Common myeloid progenitor, CD34-positive (primary cell): ENCODE data around the gene MYF5.

Experiments
- CTCF ChIA-PET: fragments of 350-600 bp; sonication (Branson Sonifier 250); formaldehyde crosslinking; loops from one replicate; lab custom pipeline; 2021; ENCODE audit warnings: antibody characterized with exemption; lab: Charles Lee
- POLR2A ChIA-PET: fragments of 350-600 bp; sonication (Branson Sonifier 250); formaldehyde crosslinking; loops from one replicate; lab custom pipeline; 2021; ENCODE audit warnings: antibody characterized with exemption; lab: Charles Lee
- DNase-seq, 3 donors: peaks; one replicate each; pipeline versions ENCODE4 v3.0.0 to v3.0.0-alpha.2; 2013
- H3K27ac ChIP-seq, 2 experiments: 1 replicate in 1 of 2; 2 replicates in 1 of 2; pipeline ENCODE4 v1.7.0; 2013; ENCODE audit warnings: inconsistent platforms in 2 of 2, low read length in 2 of 2, mild to moderate bottlenecking in 2 of 2, low read depth in 1 of 2, moderate library complexity in 1 of 2; ENCODE audit not compliant: severe bottlenecking in 2 of 2, insufficient read depth in 1 of 2, poor library complexity in 1 of 2
- H3K27me3 ChIP-seq, 5 experiments: replicated peaks in 2 of 5; 1 replicate in 3 of 5; 2 replicates in 2 of 5; pipeline versions ENCODE4 v1.6.1 to v1.7.0; 2013; ENCODE audit warnings: low read length in 4 of 5, mild to moderate bottlenecking in 2 of 5, moderate library complexity in 2 of 5, inconsistent platforms in 1 of 5; ENCODE audit not compliant: insufficient read depth in 5 of 5, control insufficient read depth in 4 of 5
- H3K36me3 ChIP-seq, 4 experiments: 1 replicate in 2 of 4; 2 replicates in 2 of 4; pipeline versions ENCODE4 v1.6.1 to v1.7.0; 2013; ENCODE audit warnings: low read length in 3 of 4, control low read depth in 1 of 4, mild to moderate bottlenecking in 1 of 4; ENCODE audit not compliant: control insufficient read depth in 4 of 4, insufficient read depth in 4 of 4
- H3K4me1 ChIP-seq, 4 experiments: 1 replicate in 3 of 4; 2 replicates in 1 of 4; pipeline versions ENCODE4 v1.6.1 to v1.7.1; 2013; ENCODE audit warnings: low read length in 3 of 4, mild to moderate bottlenecking in 3 of 4, control low read depth in 1 of 4, inconsistent platforms in 1 of 4, moderate library complexity in 1 of 4; ENCODE audit not compliant: control insufficient read depth in 4 of 4, insufficient read depth in 4 of 4; ENCODE audit errors: control extremely low read depth in 1 of 4
- H3K4me3 ChIP-seq, 7 experiments: 1 replicate in 4 of 7; 2 replicates in 3 of 7; pipeline versions ENCODE4 v1.5.1 to v1.7.0; 2013; ENCODE audit warnings: mild to moderate bottlenecking in 7 of 7, low read length in 6 of 7, moderate library complexity in 6 of 7, inconsistent platforms in 2 of 7, low read depth in 2 of 7, control low read depth in 1 of 7; ENCODE audit not compliant: insufficient read depth in 4 of 7, control insufficient read depth in 1 of 7; ENCODE audit errors: extremely low read depth in 1 of 7
- H3K9me3 ChIP-seq, 5 experiments: 1 replicate in 4 of 5; 2 replicates in 1 of 5; pipeline versions ENCODE4 v1.6.1 to v1.7.1; 2013; ENCODE audit warnings: low read length in 4 of 5, mild to moderate bottlenecking in 2 of 5, inconsistent platforms in 1 of 5, low read depth in 1 of 5, moderate library complexity in 1 of 5; ENCODE audit not compliant: control insufficient read depth in 4 of 5, insufficient read depth in 2 of 5; ENCODE audit errors: control extremely low read depth in 1 of 5
- WGBS: methylation state at CpG from one replicate; pipeline ENCODE4 v1.1.5; 2013; ENCODE audit not compliant: insufficient coverage; 5-methylcytosine and 5-hydroxymethylcytosine counted together

MYF5 gene

GRCh38 chr12:80721326-80721725 is 4.6 kb downstream of the MYF5 start:
- Histone ChIP-seq H3K4me3 (no peak overlapping the region), H3K27me3 (peaks cover 12 to 33% (median 30%) of the 10 kb centered on the region in 5 experiments), H3K36me3 (no peaks in the 10 kb centered on the region), H3K9me3 (peaks cover 0 to 4% (median 2%) of the 10 kb centered on the region in 5 experiments), H3K4me1 (no peaks in the 10 kb centered on the region), H3K27ac (no peak overlapping the region)
- 54% methylated on average over 3 of the region's 3 CpGs for WGBS
- no peak for DNase-seq
- CTCF ChIA-PET, result no interaction called here
- POLR2A ChIA-PET, result no interaction called here

DNA sequence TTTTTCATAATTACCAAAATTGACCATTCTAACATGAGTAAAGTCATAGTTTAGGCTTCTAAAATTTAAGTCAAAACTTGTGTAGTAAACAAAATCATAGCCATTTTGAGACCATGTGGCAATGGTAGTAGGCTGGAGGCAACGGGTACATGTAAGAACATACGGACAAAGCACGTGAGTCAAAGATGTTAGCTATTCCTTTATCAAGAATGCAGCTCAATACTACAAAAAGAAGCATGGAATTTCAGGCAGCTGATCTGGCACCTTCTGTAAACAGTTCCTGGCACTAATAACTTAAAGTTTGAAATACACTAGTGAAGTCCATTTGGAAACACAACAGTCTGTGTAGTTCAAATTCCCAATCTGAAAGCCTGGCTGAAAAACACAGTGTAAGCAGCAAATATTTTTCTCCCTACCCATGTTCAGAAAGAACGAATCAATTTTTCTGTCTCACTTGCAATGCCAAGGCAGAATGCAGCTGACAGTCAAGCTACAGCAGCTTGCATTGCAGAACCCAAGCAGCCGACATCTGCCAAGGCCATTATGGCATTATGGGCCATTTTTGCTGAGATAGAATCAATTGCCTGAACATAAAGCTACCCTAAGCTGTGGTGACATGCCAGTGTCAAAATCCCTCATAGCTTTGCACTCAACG is 29.3 kb downstream of the MYF5 start:
- WGBS, result 72% methylated on average over 5 of the region's 6 CpGs
- CTCF ChIA-PET, result interaction anchor here (1.0 kb wide), 1 partner anchor 332 kb away, joined by 3 read pairs; no protein-coding TSS in a partner anchor
- Histone ChIP-seq H3K4me1 (no peaks in the 10 kb centered on the region), H3K36me3 (no peaks in the 10 kb centered on the region), H3K4me3 (no peak overlapping the region), H3K27ac (no peak overlapping the region), H3K9me3 (no peaks in the 10 kb centered on the region), H3K27me3 (peaks cover 0 to 8% (median 2%) of the 10 kb centered on the region in 5 experiments)
- POLR2A ChIA-PET, result interaction anchor here (0.6 kb wide), 1 partner anchor 201 kb away, joined by 3 read pairs; no protein-coding TSS in a partner anchor
- DNase-seq, result no peak

DNA sequence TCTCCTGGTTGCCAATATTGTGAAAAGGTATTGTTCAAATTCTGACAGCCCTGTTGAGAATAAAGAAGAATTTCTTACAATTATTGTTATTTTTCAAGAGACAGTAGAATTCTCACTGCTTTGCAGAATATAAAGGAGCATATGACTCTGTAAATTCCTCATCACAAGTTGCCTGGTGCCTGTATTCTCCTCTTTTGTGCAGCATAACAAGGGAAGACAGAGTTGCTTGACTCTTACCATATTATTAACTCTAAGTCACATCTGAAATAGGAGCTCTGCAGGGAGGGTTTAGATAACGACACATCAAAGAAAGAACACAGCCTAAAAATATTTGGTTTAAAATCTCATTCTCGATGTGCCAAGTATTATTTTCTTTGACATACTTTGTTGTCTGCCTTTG is 31.1 kb downstream of the MYF5 start:
- Histone ChIP-seq H3K4me3 (no peak overlapping the region), H3K4me1 (no peaks in the 10 kb centered on the region), H3K27ac (no peak overlapping the region), H3K36me3 (no peaks in the 10 kb centered on the region), H3K9me3 (no peaks in the 10 kb centered on the region), H3K27me3 (peaks cover 0 to 6% (median 2%) of the 10 kb centered on the region in 5 experiments)
- no CpG with 5 or more reads among the region's 2 CpGs for WGBS
- DNase-seq, result no peak
- CTCF ChIA-PET, result no interaction called here
- POLR2A ChIA-PET, result no interaction called here

DNA sequence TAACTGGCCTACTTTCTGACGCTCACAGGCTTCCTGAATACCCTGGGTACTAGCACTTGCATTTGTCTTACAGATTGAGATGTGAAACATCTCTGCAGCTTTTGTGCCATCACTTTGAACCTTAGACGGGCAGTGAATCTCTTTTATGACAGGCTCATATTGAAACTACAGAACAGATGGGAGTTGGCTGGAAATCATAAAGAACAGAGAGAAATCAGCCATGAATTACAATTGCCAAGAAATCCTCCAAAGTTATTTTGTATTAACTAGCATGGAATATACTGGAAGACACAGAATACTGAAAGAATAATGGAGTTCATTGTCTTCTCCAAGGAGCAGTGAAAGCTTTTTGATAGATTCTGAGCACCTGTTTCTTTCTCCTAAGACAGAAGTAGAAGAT is 32.7 kb downstream of the MYF5 start:
- peaks cover 0 to 6% (median 0%) of the 10 kb centered on the region in 5 experiments for H3K27me3 ChIP-seq
- 77% methylated on average over 2 of the region's 2 CpGs for WGBS
- DNase-seq, result no peak
- no peak overlapping the region for H3K27ac ChIP-seq
- H3K9me3 ChIP-seq, result no peaks in the 10 kb centered on the region
- no peak overlapping the region for H3K4me3 ChIP-seq
- POLR2A ChIA-PET, result no interaction called here
- H3K36me3 ChIP-seq, result no peaks in the 10 kb centered on the region
- no peaks in the 10 kb centered on the region for H3K4me1 ChIP-seq
- CTCF ChIA-PET, result no interaction called here

- DNase-seq, result no peak
- Histone ChIP-seq H3K4me3 (no peak overlapping the region), H3K36me3 (no peaks in the 10 kb centered on the region), H3K27ac (no peak overlapping the region), H3K27me3 (no peaks in the 10 kb centered on the region), H3K9me3 (no peaks in the 10 kb centered on the region), H3K4me1 (no peaks in the 10 kb centered on the region)
- ChIA-PET POLR2A (no interaction called here), CTCF (no interaction called here)
Measured at GRCh38 chr12:80752464-80752863, 35.8 kb downstream of the MYF5 start.

- H3K36me3 ChIP-seq, result no peaks in the 10 kb centered on the region
- no peaks in the 10 kb centered on the region for H3K9me3 ChIP-seq
- no peak overlapping the region for H3K27ac ChIP-seq
- H3K27me3 ChIP-seq, result no peaks in the 10 kb centered on the region
- no CpG with 5 or more reads among the region's 3 CpGs for WGBS
- no peaks in the 10 kb centered on the region for H3K4me1 ChIP-seq
- no peak for DNase-seq
- no peak overlapping the region for H3K4me3 ChIP-seq
- POLR2A ChIA-PET, result no interaction called here
- CTCF ChIA-PET, result no interaction called here
Measured at GRCh38 chr12:80754274-80754673, 37.6 kb downstream of the MYF5 start.

- Histone ChIP-seq H3K27ac (no peak overlapping the region), H3K4me1 (no peaks in the 10 kb centered on the region), H3K4me3 (no peak overlapping the region), H3K36me3 (no peaks in the 10 kb centered on the region), H3K27me3 (peaks cover 0 to 3% (median 0%) of the 10 kb centered on the region in 5 experiments), H3K9me3 (no peaks in the 10 kb centered on the region)
- POLR2A ChIA-PET, result no interaction called here
- CTCF ChIA-PET, result no interaction called here
- no peak for DNase-seq
- WGBS, result no CpG with 5 or more reads among the region's 1 CpG
Measured at GRCh38 chr12:80756875-80757274, 40.2 kb downstream of the MYF5 start.
